Measurements from ENCODE around the gene MSANTD1. TPM values are rescaled to one million over a fixed set of nuclear protein-coding genes. Genes with fewer than 3 reads are reported as not detected.
A peak's percentile ranks its signal among the peaks of the same experiment; 100 is the strongest.

MSANTD1 gene
- total and polyA plus RNA-seq, 10 of the 15 experiments (the other 5 are each of a cell fraction or from before 2014, with no cell fraction given) = 0.07 to 0.87 (median 0.22) TPM; not detected in 2

GRCh38 chr4:3223956-3224748, 24.8 kb upstream of the MSANTD1 start:
- 88% methylated on average over 13 of the region's 13 CpGs for WGBS (ENCODE audit: insufficient coverage, insufficient replicate concordance, low lambda C conversion rate, missing lambda C conversion rate)
- no peak for ATAC-seq
- in situ Hi-C loops (cut with MboI) = no loop called here
- TF ChIP-seq MEF2A (IDR thresholded peaks at IDR 0.05; ENCODE audit: insufficient read depth, low read depth, low read length) (no peak), EP300 (IDR thresholded peaks at IDR 0.05; ENCODE audit: borderline replicate concordance in 1 of 2, control insufficient read depth in 1 of 2, low read depth in 2 of 2, low read length in 2 of 2) (no peak), RBBP5 (conservative IDR thresholded peaks at IDR 0.05) (no peak), TCF12 (IDR thresholded peaks at IDR 0.05; ENCODE audit: low read depth, low read length) (no peak), KAT2A (conservative IDR thresholded peaks at IDR 0.05; ENCODE audit: control insufficient read depth, low read depth, low read length) (no peak), STAT1 (conservative IDR thresholded peaks at IDR 0.05) (no peak), RCOR1 (conservative IDR thresholded peaks at IDR 0.05; ENCODE audit: low read depth, low read length) (no peak), POU2F2 (IDR thresholded peaks at IDR 0.05; ENCODE audit: borderline replicate concordance, low read depth, low read length) (no peak), ASH2L (IDR thresholded peaks at IDR 0.05; ENCODE audit: borderline replicate concordance, low read depth) (no peak), PBX3 (IDR thresholded peaks at IDR 0.05; ENCODE audit: insufficient replicate concordance, low read depth, low read length) (no peak), NR2C1 (IDR thresholded peaks at IDR 0.05) (no peak), PAX5 (IDR thresholded peaks at IDR 0.05; ENCODE audit: borderline replicate concordance, low read depth, low read length) (no peak), ZNF687 (IDR thresholded peaks at IDR 0.05) (no peak), HDGF (IDR thresholded peaks at IDR 0.05) (no peak), EZH2 (IDR thresholded peaks at IDR 0.05; ENCODE audit: borderline replicate concordance, control insufficient read depth, low read depth, low read length) (no peak)

More at GRCh38 chr4:3223956-3224748, 24.8 kb upstream of the MSANTD1 start:
- ChIA-PET SMC1A (ENCODE audit: uncharacterized antibody, unreplicated experiment) (no interaction called here), RAD21 (ENCODE audit: unreplicated experiment) (no interaction called here), POLR2A (no interaction called here), CTCF (interaction anchor here (1.8 kb wide), 1 partner anchor 256 kb away, joined by 5 read pairs; no protein-coding TSS in a partner anchor)
- no peak for FAIRE-seq
- no peak for DNase-seq (ENCODE audit: low read depth, low spot score)
- intact Hi-C loops (cut with micrococcal nuclease; ENCODE audit: unreplicated experiment) = no loop called here
- no peak overlapping the region for H3K4me3 ChIP-seq
- BruUV-seq (replicated peaks) = TSS peak; percentile 31
- no peaks in the 10 kb centered on the region for H4K20me1 ChIP-seq (ENCODE audit: control insufficient read depth, insufficient read depth)
- no peak overlapping the region for H3K4me2 ChIP-seq (ENCODE audit: control insufficient read depth, insufficient read depth)
- no peaks in the 10 kb centered on the region for H3K9me3 ChIP-seq (replicated peaks; ENCODE audit: control insufficient read depth, insufficient read depth, low read length)
- H3K9ac ChIP-seq (ENCODE audit: control insufficient read depth, insufficient read depth, low read length) = no peak overlapping the region
- no peak overlapping the region for H2AFZ ChIP-seq (ENCODE audit: control insufficient read depth, low read depth, low read length)
- H3K27me3 ChIP-seq (replicated peaks in 1 of 2; ENCODE audit: control insufficient read depth in 2 of 2, insufficient read depth in 2 of 2, low read length in 1 of 2) = no peaks in the 10 kb centered on the region
- H3K4me1 ChIP-seq (ENCODE audit: control insufficient read depth, insufficient read depth, low read length) = no peaks in the 10 kb centered on the region
- H3K36me3 ChIP-seq (ENCODE audit: control insufficient read depth in 2 of 2, insufficient read depth in 2 of 2, low read length in 1 of 2) = peaks cover 40 to 53% of the 10 kb centered on the region in 2 experiments
- H3K79me2 ChIP-seq (ENCODE audit: control insufficient read depth, insufficient read depth, low read length) = no peaks in the 10 kb centered on the region
- no peak overlapping the region for H3K27ac ChIP-seq (ENCODE audit: control insufficient read depth, insufficient read depth)
